PC-9 (cell line): Measurements from ENCODE around the gene TCEAL1. TPM values are rescaled to one million over a fixed set of nuclear protein-coding genes. Genes with fewer than 3 reads are reported as not detected.
"Not testable (repeated sequence)": the region's sequence is repeated elsewhere in the genome, so short reads cannot be mapped to it uniquely, and the experiment has no call there.

Source experiments
- BruUV-seq: library from RNA; stranded (reverse); fragments of 400-500 nt; replicated peaks from 2 replicates; lab custom pipeline; 2021; lab: Mats Ljungman, UMichigan
- CTCF ChIA-PET: fragments of 300-600 bp; sonication (Branson Sonifier 250); formaldehyde crosslinking; loops from one replicate; lab custom pipeline; 2022; ENCODE audit warnings: antibody characterized with exemption; lab: Charles Lee
- POLR2A ChIA-PET: fragments of 300-600 bp; sonication (Branson Sonifier 250); formaldehyde crosslinking; loops from one replicate; lab custom pipeline; 2022; ENCODE audit warnings: antibody characterized with exemption; ENCODE audit not compliant: unreplicated experiment; lab: Charles Lee
- DNase-seq, 2 experiments: peaks; one replicate each; pipeline versions ENCODE4 v3.0.0 to v3.0.0-alpha.2; 2015 to 2022; ENCODE audit warnings: mixed read lengths in 1 of 2
- H2AFZ ChIP-seq: fragments of 200-600 bp; sonication (generic); 2 replicates; pipeline ENCODE4 v1.8.1; 2017; ENCODE audit warnings: antibody characterized with exemption
- H3F3A ChIP-seq: fragments of 200-600 bp; sonication (generic); 2 replicates; pipeline ENCODE4 v1.8.1; 2017; ENCODE audit warnings: antibody characterized with exemption, mild to moderate bottlenecking, low read depth; ENCODE audit not compliant: insufficient read depth
- H3K27ac ChIP-seq: fragments of 200-600 bp; sonication (generic); 2 replicates; pipeline ENCODE4 v1.6.1; 2016; ENCODE audit warnings: mixed run types
- H3K27me3 ChIP-seq: fragments of 200-600 bp; sonication (generic); 2 replicates; pipeline ENCODE4 v1.6.1; 2016; ENCODE audit warnings: low read depth, mixed run types; ENCODE audit not compliant: insufficient read depth
- H3K36me3 ChIP-seq: fragments of 200-600 bp; sonication (generic); 2 replicates; pipeline ENCODE4 v1.6.1; 2016; ENCODE audit warnings: low read depth, mixed run types
- H3K4me1 ChIP-seq: fragments of 200-600 bp; sonication (generic); replicated peaks from 2 replicates; pipeline ENCODE4 v1.6.1; 2016; ENCODE audit warnings: mixed run types; ENCODE audit not compliant: insufficient read depth
- H3K4me2 ChIP-seq: fragments of 200-600 bp; sonication (generic); 2 replicates; pipeline ENCODE4 v1.6.1; 2017; ENCODE audit warnings: mixed run types
- H3K4me3 ChIP-seq: fragments of 200-600 bp; sonication (generic); 2 replicates; pipeline ENCODE4 v1.6.1; 2016; ENCODE audit warnings: mixed run types
- H3K79me2 ChIP-seq: fragments of 200-600 bp; sonication (generic); 2 replicates; pipeline ENCODE4 v1.6.1; 2017; ENCODE audit warnings: low read depth, mixed run types
- H3K9me2 ChIP-seq: fragments of 200-600 bp; sonication (generic); 2 replicates; pipeline ENCODE4 v1.8.1; 2017; ENCODE audit warnings: mild to moderate bottlenecking; ENCODE audit not compliant: insufficient read depth
- H3K9me3 ChIP-seq: fragments of 200-600 bp; sonication (generic); 2 replicates; pipeline ENCODE4 v1.8.1; 2016; ENCODE audit warnings: low read depth; ENCODE audit not compliant: insufficient read depth
- H4K20me1 ChIP-seq: fragments of 200-600 bp; sonication (generic); 2 replicates; pipeline ENCODE4 v1.8.1; 2017; ENCODE audit not compliant: insufficient read depth
- EZH2 ChIP-seq: fragments of 200-600 bp; sonication (generic); IDR thresholded peaks from 2 replicates; pipeline ENCODE4 v1.8.0; 2017; ENCODE audit warnings: antibody characterized with exemption, low read depth
- intact Hi-C: fragments of 100-400 bp; cut with micrococcal nuclease; formaldehyde crosslinking; loops from one replicate; pipeline ENCODE4 v1.10.0; 2022; ENCODE audit not compliant: unreplicated experiment
- total RNA-seq: library from RNA; stranded (reverse); gene quantifications from 2 replicates; pipeline ENCODE4 v1.2.3, GENCODE V29; 2021
- TF ChIP-seq, protein P1 (sequence below): fragments of 200-600 bp; sonication (generic); conservative IDR thresholded peaks from 2 replicates; pipeline ENCODE4 v1.6.1; 2017; ENCODE audit warnings: mixed run types, antibody characterized with exemption, mild to moderate bottlenecking, moderate library complexity

Gene TCEAL1
- total RNA-seq, 1 experiment from 2014 or later = 26.8 TPM

DNA sequence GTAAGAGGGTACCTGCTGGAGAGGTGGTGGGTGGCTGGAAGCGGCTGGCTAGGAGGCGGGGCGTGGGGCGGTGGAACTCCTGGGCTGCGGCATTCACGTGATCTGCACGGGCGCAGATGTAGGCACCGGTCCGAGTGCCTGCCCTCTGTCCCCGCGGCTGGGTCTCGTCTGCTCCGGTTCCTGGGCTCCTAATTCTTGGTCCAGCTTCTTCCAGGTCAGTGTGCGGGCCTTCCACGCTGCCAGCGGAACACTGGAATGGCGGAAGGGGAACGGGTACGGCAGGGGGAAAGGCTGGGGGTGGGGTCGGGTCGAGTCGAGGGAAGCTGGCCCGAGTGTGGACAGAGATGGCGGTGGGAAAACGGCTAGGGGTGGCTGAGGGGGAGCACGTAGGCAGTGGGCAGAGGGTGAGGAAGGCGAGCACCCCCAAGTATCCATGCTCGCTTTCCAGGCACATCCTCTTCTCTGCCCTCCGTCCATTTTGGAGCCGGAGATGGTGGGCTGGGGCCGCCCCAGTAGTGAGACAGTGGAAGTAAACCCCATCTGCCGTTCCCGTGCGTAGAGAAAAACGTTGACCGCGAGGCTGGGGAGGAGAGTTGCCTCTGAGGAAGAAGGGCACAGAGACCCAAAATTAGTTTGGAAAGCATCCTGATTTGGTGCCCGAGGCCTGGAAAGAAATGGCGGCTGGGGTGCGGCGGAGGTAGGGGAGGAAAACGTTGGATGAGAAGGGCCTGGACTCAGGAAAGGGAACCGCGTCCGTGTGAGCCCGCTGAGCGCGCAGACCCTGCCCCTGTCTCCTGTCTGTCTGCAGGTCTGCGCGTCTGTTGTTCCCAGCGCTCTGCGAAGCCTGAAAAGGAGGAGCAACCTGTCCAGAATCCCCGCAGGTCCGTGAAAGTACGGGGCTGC is 43.1 kb upstream of the TCEAL1 start, which contains the start of gene TCEAL4:
TSS of gene TCEAL4 (plus strand) at position 105 of the 903 bp plus-strand sequence. CDS start 1,161 bp downstream, outside the sequence.
- peak within 1 kb of the TSS; percentile 74 for H3K4me3 ChIP-seq
- POLR2A ChIA-PET = no interaction called here
- H3K79me2 ChIP-seq = peaks cover 13% of the 10 kb centered on the region
- peak within 1 kb of the TSS; percentile 89 for H2AFZ ChIP-seq
- DNase-seq = peak in 1 of 2 experiments; percentile 27
- no peaks in the 10 kb centered on the region for H3K27me3 ChIP-seq
- H4K20me1 ChIP-seq = no peaks in the 10 kb centered on the region
- CTCF ChIA-PET = interaction anchor here (0.6 kb wide), 1 partner anchor 229 kb away, joined by 3 read pairs; no protein-coding TSS in a partner anchor
- H3K36me3 ChIP-seq = no peaks in the 10 kb centered on the region; the same call in 1 of the 2 replicates
- H3K9me2 ChIP-seq = no peaks in the 10 kb centered on the region
- no peaks in the 10 kb centered on the region for H3K9me3 ChIP-seq
- no peaks in the 10 kb centered on the region for H3F3A ChIP-seq
- BruUV-seq = no TSS peak
- TF ChIP-seq, protein P1, sequence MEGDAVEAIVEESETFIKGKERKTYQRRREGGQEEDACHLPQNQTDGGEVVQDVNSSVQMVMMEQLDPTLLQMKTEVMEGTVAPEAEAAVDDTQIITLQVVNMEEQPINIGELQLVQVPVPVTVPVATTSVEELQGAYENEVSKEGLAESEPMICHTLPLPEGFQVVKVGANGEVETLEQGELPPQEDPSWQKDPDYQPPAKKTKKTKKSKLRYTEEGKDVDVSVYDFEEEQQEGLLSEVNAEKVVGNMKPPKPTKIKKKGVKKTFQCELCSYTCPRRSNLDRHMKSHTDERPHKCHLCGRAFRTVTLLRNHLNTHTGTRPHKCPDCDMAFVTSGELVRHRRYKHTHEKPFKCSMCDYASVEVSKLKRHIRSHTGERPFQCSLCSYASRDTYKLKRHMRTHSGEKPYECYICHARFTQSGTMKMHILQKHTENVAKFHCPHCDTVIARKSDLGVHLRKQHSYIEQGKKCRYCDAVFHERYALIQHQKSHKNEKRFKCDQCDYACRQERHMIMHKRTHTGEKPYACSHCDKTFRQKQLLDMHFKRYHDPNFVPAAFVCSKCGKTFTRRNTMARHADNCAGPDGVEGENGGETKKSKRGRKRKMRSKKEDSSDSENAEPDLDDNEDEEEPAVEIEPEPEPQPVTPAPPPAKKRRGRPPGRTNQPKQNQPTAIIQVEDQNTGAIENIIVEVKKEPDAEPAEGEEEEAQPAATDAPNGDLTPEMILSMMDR = no peak
- TF ChIP-seq EZH2 = no peak
- no peak within 1 kb of the TSS for H3K27ac ChIP-seq
- peaks cover 7% of the 10 kb centered on the region; the same call in 1 of the 2 replicates for H3K4me1 ChIP-seq
- H3K4me2 ChIP-seq = peak within 1 kb of the TSS; percentile 73
- intact Hi-C loops = loop anchor here (2.0 kb wide), 1 partner anchor 101 kb away; the partner anchor contains the start of gene MORF4L2

DNA sequence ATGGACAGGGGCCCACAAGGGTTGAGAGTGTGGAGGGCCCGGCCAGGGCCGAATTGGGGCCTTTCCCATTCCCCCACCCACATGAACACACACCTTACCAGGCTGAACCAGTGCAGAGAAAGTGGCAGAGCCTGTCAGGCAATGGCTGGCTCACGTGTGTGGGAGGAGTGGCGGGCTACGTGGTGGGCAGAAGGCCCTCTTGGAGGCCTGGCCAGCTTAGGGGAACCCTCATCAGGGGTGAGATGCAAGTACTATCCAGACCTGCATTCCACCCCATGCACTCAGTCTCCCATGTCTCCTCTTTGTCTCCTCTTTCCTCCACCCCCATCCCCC is 42.5 kb upstream of the TCEAL1 start:
- peak overlapping the region; percentile 74 for H3K4me3 ChIP-seq
- no peaks in the 10 kb centered on the region for H3K9me3 ChIP-seq
- H3K27me3 ChIP-seq = no peaks in the 10 kb centered on the region
- H4K20me1 ChIP-seq = no peaks in the 10 kb centered on the region
- intact Hi-C loops = no loop called here
- ChIA-PET CTCF (no interaction called here), POLR2A (no interaction called here)
- H3K4me1 ChIP-seq = peaks cover 7% of the 10 kb centered on the region; the same call in 1 of the 2 replicates
- no peaks in the 10 kb centered on the region for H3K9me2 ChIP-seq
- no peak overlapping the region for H3K27ac ChIP-seq
- no TSS peak for BruUV-seq
- no peaks in the 10 kb centered on the region; the same call in 1 of the 2 replicates for H3K36me3 ChIP-seq
- peaks cover 13% of the 10 kb centered on the region for H3K79me2 ChIP-seq
- peak overlapping the region; percentile 73 for H3K4me2 ChIP-seq
- peak overlapping the region; percentile 89; the same call in 1 of the 2 replicates for H2AFZ ChIP-seq
- no peak for TF ChIP-seq EZH2
- TF ChIP-seq, protein P1 = no peak
- no peaks in the 10 kb centered on the region for H3F3A ChIP-seq
- DNase-seq = no peak

DNA sequence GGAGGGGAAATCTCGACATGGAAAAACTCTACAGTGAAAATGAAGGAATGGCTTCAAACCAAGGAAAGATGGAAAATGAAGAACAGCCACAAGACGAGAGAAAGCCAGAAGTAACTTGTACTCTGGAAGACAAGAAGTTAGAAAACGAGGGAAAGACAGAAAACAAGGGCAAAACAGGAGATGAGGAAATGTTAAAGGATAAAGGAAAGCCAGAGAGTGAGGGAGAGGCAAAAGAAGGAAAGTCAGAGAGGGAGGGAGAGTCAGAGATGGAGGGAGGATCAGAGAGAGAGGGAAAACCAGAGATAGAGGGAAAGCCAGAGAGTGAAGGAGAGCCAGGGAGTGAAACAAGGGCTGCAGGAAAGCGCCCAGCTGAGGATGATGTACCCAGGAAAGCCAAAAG is 42.1 kb upstream of the TCEAL1 start:
- intact Hi-C loops = no loop called here
- Histone ChIP-seq H3K4me1 (peaks cover 7% of the 10 kb centered on the region; the same call in 1 of the 2 replicates), H4K20me1 (no peaks in the 10 kb centered on the region), H3K27me3 (no peaks in the 10 kb centered on the region), H3K36me3 (no peaks in the 10 kb centered on the region; the same call in 1 of the 2 replicates), H3K9me3 (no peaks in the 10 kb centered on the region), H3K4me2 (peak overlapping the region; percentile 73), H3F3A (no peaks in the 10 kb centered on the region), H3K79me2 (peaks cover 13% of the 10 kb centered on the region), H3K4me3 (peak overlapping the region; percentile 74; the same call in 1 of the 2 replicates), H3K9me2 (no peaks in the 10 kb centered on the region), H3K27ac (no peak overlapping the region), H2AFZ (no peak overlapping the region)
- TF ChIP-seq EZH2 = no peak
- TF ChIP-seq, protein P1 = no peak
- BruUV-seq = TSS peak; percentile 99
- CTCF ChIA-PET = no interaction called here
- POLR2A ChIA-PET = no interaction called here
- DNase-seq = no peak

DNA sequence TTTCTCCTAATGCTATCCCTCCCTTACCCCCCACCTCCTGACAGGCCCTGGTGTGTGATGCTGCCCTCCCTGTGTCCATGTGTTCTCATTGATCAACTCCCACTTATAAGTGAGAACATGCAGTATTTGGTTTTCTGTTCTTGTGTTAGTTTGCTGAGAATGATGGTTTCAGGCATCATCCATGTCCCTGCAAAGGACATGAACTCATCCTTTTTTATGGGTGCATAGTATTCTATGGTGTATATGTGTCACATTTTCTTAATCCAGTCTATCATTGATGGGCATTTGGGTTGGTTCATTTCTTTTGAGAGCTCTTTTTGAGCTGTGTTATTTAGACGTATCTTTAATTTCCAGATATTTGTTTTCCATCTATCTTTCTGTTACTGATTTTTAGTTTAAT is 36.5 kb upstream of the TCEAL1 start:
- CTCF ChIA-PET, H3F3A ChIP-seq, BruUV-seq, H3K4me1 ChIP-seq, H3K9me3 ChIP-seq, H3K79me2 ChIP-seq, intact Hi-C loops, H3K9me2 ChIP-seq, H3K27me3 ChIP-seq, H4K20me1 ChIP-seq, H3K4me2 ChIP-seq, H3K27ac ChIP-seq, H3K36me3 ChIP-seq, DNase-seq, H3K4me3 ChIP-seq, POLR2A ChIA-PET, H2AFZ ChIP-seq: not testable (repeated sequence)

DNA sequence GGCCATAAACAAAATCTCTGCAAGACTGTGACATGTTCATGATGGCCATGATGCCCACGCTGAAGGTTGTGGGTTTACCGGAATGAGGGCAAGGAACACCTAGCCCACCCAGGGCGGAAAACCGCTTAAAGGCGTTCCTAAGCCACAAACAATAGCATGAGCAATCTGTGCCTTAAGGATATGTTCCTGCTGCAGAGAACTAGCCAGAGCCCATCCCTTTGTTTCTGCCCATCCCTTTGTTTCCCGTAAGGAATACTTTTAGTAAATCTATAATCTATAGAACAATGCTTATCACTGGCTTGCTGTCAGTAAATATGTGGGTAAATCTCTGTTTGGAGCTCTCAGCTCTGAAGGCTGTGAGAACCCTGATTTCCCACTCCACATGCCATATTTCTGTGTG is 33.6 kb upstream of the TCEAL1 start:
- H3K27ac ChIP-seq, CTCF ChIA-PET, H3K4me2 ChIP-seq, H4K20me1 ChIP-seq, H3K9me2 ChIP-seq, H3K9me3 ChIP-seq, H3K36me3 ChIP-seq, POLR2A ChIA-PET, H3F3A ChIP-seq, H3K27me3 ChIP-seq, H3K4me1 ChIP-seq, BruUV-seq, H2AFZ ChIP-seq, DNase-seq, intact Hi-C loops, H3K79me2 ChIP-seq, H3K4me3 ChIP-seq: not testable (repeated sequence)
